Erythroblast (primary cell): ENCODE results near the gene VEPH1.
"Not testable (repeated sequence)": the region's sequence is repeated elsewhere in the genome, so short reads cannot be mapped to it uniquely, and the experiment has no call there.

ENCODE experiments used
- DNase-seq, 2 experiments: peaks; one replicate each; lab custom pipeline; 2025; lab: John Stamatoyannopoulos, UW
- GATA1 ChIP-seq: IDR thresholded peaks from 2 replicates; pipeline ENCODE4 v1.6.1; 2011; ENCODE audit warnings: low read depth, mild to moderate bottlenecking, control low read depth, low read length, moderate library complexity
- POLR2A ChIP-seq: IDR thresholded peaks from 2 replicates; pipeline ENCODE4 v1.6.1; 2011; ENCODE audit warnings: mild to moderate bottlenecking, low read length

The VEPH1 gene

DNA sequence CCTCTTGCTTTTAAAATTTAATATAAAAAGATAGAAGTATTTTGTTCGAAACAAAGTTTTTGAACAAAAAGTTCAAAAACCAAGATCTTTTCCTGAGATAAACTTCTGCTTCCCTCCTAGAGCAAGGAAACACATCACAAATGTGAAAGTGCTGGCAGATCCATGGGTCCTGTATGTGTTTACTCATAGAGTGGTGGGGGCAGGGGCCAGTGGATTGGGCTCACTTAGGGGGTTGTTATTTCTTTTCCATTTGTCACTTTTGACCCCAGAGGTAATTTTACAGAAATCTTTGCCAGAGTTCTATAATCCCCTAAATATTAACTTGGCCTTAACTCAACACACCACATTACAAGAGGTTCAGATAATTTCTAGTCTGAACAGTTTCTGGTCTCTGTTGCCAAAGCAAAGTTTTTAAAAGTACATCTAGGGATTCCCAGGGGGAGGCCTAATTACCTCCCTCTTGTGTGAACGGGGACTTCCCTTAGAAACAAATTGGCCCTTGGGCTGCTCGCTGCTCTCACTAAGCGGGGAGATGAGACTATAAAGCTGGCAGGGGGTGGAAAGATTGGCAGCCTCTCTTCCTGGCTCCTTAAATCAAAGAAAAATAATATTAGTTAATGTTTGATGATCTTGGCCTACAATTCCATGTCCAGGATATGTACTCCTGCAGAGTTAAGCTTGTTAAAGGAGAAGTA lies 133.3 kb downstream of the VEPH1 start:
- no peak for DNase-seq
- TF ChIP-seq POLR2A (no peak), GATA1 (no peak)

DNA sequence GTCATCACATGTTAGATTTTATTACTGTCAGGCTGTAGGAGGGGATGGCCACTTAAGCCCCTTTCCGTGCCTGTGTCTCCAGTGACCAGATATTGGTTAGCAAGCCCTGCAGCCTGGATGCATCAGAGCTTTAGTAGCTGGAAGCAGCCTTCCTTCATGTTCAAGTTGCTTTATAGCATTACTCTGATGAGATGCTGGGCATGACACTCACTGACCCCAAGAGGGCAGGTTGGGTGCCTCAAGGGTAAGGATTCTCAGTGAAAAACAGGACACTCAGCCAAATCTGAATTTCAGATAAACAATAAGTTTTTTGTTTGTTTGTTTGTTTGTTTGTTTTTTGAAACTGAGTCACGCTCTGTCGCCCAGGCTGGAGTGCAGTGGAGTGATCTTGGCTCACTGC lies 135.0 kb downstream of the VEPH1 start:
- no peak for DNase-seq
- no peak for TF ChIP-seq GATA1
- no peak for TF ChIP-seq POLR2A

DNA sequence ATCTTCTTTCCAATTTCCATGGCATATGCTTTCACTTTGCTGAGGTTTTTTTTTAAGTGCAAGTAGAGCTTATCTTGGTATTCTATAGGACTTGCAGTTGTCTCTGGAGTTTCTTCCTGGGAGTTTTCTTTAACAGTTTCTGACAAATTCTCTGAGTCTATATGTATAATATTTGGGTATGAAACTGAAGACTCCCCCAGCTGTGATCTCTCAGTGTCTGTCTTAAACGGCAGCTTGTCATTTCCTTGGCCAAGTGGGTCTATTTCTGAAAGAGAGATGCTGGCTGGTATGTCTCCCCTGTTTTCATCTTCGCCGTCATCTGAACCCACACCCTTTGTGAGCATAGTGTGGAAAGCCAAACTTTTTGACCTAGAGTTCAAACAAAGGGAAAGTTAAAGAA lies 139.8 kb downstream of the VEPH1 start:
- no peak for DNase-seq
- TF ChIP-seq GATA1 (no peak), POLR2A (no peak)

DNA sequence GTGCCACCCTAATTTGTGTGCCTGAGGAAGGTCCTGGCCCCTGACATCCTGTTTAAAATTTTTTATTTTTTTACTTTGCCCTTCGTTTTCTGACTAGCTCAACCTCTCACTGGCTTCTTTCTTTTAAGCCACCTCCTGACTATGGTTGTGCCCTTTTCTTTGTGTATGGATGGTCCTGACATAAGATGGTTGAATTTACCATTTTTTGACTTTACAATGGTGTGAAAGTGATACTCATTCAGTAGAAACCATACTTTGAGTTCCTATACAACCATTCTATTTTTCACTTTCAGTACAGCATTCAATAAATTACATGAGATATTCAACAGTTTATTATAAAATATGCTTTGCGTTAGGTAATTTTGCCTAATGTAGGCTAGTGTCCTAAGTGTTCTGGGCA lies 140.9 kb downstream of the VEPH1 start:
- TF ChIP-seq POLR2A = no peak
- no peak for TF ChIP-seq GATA1
- no peak for DNase-seq

DNA sequence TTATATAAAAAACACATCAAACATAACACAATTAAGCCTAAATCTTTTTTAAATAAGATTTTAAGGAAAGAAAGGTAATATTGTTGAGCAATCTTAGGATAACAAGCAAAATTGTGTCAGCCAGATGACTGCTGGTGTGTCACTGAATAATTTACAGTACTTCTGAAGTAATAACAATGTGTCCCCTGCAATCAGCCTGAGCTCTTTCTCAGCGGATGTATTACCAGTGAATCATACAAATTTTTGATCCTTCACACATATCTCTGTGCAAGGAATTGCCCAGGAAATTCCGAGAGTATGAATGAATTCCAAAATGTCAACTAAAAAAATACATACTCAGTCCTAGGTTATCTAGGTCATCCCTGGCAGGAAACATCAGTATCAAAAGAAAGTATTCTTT lies 143.2 kb downstream of the VEPH1 start:
- DNase-seq = no peak
- TF ChIP-seq POLR2A (no peak), GATA1 (no peak)

DNA sequence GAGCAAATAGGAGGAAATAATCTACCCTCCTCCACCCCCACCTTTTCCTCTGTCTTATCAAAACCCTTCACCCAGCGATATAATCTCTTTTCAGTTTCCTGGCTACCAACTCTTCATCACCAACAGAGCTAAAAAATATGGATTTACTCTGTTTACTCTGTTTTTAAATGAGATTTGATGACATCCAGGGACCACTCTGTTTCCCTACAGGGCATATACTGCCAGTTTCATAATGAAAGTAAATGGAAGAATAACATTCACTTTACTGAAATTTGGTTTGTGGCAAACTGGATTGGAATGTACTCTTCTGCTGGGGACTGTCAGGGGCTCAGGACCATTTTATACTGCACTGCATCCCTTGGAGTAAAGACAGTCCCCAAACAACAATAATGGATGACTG lies 146.7 kb downstream of the VEPH1 start:
- DNase-seq = no peak
- no peak for TF ChIP-seq GATA1
- no peak for TF ChIP-seq POLR2A

DNA sequence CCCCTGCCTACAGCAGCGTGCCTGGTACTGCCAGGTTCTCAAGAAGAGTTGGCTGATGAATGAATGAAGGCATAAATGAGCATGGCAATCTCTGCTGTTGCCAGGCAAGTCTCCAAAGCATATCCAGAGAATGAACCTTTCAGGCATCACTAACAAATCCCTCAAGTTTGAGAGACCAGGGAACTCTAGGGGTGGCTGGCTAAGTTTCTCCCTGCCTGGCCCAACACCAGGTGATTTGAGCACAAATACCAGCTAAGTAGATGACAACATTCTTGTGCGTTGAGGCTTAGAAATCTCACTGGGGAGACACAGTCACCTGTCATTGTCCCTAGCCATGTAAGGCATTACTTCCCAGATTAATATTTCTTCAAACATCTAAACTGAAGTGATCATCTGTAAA lies 147.9 kb downstream of the VEPH1 start:
- TF ChIP-seq GATA1 = no peak
- no peak for TF ChIP-seq POLR2A
- DNase-seq = no peak

DNA sequence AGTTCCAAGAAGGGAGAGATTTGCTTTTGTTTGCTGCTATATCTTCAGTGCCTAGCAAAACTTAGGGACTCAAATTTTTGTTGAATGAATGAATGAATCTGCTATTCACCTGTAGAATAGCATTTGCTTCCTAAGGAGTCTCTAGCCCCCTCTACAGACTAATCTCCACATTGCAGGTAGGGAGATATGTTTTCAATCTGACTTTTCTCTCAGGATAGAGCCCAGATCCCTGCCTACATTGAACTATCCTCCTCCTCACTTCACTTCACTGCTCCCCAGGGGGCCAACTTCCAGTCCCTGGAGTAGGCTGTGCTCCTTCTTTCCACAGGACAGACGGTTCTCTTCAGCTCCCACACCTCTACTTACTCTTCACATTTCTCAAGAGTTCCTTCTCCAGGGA lies 148.5 kb downstream of the VEPH1 start:
- TF ChIP-seq POLR2A = no peak
- TF ChIP-seq GATA1 = no peak
- DNase-seq = peak; percentile 4 to 33

DNA sequence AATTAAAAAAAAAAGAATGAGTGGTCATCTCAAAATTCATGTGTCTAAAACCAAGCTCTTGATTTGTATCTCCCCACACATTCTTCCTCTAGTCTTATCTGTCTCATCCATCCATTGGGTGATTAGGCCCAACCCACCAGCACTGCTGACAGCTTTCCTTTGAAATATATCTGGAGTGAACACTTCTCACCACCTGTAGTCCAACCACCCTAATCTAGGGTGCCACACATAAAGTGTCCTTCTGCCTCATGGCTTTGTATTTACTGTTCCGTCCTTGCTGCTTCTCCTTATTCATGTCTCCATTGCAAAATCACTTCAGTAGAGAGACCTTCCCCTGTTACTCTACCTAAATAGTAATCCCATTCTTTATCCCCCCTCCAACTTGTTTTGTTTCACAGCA lies 149.0 kb downstream of the VEPH1 start:
- no peak for TF ChIP-seq POLR2A
- TF ChIP-seq GATA1 = no peak
- peak; percentile 28 to 80 for DNase-seq

DNA sequence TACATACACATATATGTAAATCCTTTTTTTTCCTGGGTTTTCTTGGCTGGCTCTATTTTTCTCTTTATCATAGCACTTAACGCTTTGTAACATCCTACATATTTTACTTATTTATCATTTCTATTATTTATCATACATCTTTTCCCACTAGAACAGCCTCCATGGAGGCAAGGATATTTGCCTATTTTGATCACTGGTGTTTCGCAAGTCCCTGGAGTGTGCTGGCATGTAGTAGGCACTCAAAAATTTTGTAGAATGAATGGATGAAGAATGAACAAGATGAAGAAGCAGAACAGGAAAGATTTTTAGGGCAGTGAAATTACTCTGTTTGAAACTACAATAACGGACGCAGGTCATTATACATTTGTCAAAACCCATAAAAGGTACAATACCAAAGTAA lies 149.6 kb downstream of the VEPH1 start:
- TF ChIP-seq POLR2A = no peak
- TF ChIP-seq GATA1 = no peak
- DNase-seq = no peak

DNA sequence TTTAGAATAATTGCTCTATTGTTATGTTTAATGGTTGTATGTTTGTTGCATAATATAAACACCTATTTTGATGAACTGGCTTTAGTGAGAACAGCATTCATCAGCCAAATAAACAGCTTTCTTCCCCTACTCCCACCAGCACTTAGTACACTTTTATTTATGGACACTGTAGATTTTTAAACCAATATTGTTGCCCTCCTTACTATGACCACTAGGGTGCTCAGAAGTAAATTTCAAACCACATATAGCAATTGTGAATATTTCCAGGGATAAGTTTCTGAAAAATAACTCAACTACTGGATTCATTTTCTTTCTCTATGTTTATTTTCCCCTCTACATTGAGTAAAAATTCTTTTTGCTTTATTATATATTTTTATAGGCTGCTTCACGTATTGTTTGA lies 151.2 kb downstream of the VEPH1 start:
- TF ChIP-seq POLR2A (no peak), GATA1 (no peak)
- no peak for DNase-seq

DNA sequence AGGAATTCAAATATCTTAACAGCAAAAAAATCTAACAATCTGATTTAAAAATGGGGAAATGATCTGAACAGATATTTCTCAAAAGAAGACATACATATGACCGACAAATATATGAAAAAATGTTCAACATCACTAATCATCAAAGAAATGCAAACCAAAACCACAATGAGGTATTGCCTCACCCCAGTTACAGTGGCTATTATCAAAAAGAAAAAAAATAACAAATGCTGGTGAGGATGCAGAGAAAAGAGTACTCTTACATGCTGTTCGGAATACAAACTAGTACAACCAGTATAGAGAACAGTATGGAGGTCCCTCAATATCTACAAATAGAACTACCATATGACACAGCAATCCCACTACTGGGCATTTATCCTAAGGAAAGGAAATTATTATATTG lies 152.6 kb downstream of the VEPH1 start:
- DNase-seq = not testable (repeated sequence)

DNA sequence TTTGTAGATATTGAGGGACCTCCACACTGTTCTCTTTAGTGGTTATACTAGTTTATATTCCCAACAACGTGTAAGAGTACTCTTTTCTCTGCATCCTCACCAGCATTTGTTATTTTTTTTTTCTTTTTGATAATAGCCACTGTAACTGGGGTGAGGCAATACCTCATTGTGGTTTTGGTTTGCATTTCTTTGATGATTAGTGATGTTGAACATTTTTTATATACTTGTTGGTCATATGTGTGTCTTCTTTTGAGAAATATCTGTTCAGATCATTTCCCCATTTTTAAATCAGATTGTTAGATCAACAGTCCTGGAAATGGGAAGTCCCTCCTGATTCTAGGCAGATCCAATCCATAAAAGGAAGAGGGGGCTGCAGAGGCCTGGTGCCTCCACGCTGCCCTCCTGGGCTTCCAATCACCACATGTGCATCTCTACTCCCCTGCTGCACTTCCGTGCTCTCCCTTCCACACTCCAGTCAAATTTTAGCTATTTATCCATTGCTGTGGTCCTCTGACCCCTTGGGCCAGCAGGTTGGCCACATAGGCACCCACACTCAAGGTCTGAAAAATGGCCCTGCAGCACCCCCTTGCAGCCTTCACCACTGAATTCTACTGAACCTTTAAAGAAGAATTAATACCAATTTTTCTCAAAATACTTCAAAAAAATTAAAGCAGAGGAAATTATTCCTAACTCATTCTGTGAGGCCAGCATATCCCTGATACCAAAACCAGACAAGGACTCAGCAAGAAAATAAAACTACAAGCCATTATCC lies 154.7 kb downstream of the VEPH1 start:
- not testable (repeated sequence) for DNase-seq

DNA sequence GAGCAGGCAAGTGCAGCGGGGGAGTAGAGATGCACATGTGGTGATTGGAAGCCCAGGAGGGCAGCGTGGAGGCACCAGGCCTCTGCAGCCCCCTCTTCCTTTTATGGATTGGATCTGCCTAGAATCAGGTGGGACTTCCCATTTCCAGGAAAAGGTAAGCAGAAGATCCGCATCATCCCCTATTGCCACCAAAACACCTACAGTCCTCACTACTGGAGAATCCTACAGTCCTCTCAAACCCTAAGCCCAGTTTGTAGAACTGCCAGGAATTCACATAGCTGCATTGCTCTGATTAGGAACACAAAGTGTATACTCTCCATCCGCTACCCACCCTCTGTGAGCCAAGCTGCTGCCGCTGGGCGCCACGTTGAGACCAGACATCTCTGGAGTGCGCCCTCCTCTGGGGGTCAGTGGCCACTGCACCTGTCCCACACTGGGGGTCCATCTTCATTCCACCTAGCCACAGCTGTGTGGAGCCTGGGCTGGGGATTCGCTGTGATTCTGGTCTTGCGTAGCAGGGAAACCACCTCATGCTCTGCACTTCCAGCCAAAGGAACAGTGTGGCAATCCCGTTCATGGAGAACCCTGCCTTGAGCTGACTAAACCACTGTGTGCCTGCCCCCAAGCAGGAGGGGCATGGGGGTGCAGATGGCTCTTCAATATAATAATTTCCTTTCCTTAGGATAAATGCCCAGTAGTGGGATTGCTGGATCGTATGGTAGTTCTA lies 155.5 kb downstream of the VEPH1 start:
- TF ChIP-seq GATA1 (no peak), POLR2A (no peak)
- DNase-seq = peak; percentile 12 to 22

DNA sequence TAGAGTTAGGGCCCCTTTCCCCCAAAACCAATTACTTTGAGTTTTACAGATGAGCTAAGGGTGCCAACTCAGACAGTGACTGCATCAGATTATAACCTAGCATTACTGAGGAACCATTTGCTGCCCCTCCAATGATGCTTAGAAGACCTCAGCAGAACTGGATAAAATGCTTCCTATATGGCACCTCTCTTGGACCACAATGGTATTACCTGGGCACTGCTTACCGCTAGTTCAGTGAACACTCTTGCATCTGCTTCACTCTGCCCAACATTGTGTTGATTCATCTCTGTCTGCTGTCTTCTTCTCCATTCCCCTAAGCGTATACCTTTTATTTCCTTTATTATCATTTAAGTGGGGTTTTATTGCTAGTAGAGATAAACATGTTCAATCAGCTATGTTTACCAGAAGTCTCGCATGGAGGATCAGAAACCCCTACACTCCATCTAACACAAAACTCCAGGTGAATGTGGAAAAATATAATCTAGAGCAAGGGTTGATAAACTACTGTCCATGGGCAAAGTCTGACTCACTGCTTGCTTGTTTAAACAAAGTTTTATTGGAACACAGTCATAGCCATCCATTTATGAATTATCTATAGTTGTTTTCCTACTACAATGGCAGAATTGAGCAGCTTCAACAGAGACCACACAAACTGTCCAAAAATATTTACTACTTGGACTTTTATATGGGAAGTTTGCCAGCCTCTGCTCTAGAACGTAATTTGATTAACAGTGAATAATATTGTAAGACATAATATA lies 166.8 kb downstream of the VEPH1 start:
- DNase-seq = no peak
- TF ChIP-seq GATA1 (no peak), POLR2A (no peak)
